ENCODE results near the gene ZER1. TPM values are rescaled to one million over a fixed set of nuclear protein-coding genes. Genes with fewer than 3 reads are reported as not detected.

Gene ZER1
- total RNA-seq, 1 donor from 2014 or later, result 26.8 TPM

DNA sequence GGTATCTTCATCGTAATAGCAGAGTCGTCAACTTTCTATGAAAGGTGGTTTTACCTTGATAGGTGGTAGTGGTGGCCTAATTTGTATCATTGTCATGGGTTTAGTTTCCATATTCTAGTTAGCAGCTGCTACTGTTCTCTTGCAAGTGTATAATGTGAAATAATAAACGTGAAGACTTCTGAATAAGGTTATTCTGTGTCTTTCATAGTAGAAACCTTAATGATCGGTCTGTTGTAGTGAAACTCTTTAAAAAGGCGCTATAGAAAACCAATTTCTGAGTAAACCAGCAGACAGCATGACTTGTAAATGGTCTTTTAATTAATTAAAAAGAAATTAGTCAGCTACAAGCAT lies 81.1 kb downstream of the ZER1 start:
- no peak for DNase-seq

DNA sequence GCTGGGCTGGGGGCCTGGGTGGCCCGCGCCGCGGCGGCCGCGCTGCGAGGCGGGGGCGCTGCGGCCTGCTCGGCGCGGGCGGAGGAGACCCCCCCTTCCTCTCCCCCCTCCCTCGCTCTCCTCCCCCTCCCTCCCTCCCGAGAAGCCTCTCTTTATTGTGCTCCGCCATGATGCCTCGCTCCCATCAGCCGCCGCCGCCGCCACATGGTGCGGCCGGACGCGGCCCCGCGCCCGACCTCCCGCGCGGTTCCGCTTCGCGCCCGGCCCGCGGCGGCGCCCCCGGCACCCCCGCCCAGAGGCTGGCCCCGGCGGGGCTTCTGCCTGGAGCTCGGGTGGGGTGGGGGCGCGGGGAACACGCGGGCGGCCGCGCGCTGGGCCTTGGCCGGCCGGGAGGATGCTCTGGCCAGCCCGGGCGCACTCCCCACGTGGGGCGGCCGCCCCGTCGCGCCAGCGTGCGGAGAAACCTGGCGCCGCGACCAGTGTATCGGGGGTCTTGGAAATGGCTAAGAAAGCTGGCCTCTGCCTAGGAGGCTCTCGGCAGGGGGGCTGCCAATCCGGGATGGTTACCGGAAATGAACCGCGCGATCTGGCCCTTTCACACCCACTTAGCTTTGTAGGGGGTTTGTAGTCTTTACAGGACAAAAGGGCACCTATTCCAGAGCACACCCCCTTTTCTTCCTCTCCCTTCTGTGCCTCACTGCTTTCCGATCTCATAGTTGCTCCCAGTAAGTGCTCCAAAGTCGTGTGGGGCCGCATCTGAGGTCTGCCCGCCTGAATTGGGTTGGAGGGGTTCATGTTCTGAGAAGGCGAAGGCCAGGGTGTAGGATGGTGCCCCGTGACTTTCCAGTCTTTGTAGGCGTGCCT lies 81.7 kb downstream of the ZER1 start:
- peak; percentile 43 for DNase-seq

DNA sequence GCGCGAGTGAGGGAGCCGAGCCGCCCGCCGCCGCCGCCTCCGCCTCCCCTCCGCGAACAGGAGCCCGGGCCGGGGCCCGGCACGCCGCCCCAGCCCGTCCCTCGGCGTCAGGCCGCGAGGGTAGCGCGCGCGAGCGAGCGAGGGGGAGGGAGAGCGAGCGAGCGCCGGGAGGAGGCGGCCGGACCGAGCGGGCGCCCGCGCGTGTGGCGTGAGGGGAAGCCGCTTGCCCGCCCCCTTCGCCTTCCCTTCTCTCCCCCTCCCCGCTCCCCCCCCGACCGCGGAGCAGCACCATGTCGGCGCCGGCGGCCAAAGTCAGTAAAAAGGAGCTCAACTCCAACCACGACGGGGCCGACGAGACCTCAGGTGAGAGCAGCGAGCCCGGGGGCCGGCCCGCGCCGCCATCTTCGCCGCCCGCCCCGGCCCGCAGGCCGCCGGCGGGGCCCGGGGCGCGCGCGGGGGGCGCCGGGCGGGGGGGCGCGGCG lies 82.4 kb downstream of the ZER1 start:
- DNase-seq, result peak; percentile 63

DNA sequence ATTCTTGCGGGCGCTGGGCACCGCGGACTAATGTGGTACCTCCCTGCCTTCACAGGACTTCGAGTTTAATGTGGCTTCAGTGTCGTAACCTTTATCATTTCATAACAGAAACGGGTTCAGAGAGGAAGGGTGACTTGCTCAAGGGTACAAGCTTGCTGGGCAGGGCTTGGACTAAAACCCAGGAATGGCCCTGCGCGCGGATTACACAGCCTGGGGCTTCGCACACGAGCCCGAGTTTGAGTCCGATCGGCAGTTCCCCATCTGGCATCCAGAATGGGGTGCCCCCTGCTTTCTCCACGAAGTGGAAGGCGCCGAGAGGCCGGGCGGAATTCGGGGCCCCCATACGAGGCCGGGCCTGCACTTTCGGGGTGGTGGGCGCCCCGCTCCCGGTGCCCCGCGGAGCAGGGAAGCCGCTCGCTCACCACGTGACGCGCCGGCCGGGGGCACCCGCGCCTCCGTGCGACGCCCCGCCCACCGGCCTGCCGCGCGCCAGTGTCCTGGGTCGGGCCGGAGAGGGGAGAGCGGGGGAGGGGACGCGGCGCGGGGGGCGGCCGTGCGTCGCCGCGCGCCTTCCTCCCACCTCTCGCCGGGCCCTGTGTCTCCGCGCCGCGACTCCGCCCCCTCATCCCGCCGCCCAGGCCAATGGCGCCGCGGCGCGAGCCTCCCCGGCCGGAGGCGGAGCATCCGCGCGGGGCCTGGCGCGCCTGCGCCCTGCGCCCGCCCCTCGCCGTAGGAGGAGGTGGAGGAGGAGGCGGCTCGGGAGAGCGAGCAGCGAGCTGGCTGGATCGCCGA lies 83.0 kb downstream of the ZER1 start, which contains the start of gene SET:
Gene SET, plus strand, starts transcription at position 722 of the 792 bp plus-strand sequence. CDS start 361 bp downstream, outside the sequence.
- peak; percentile 92 for DNase-seq

DNA sequence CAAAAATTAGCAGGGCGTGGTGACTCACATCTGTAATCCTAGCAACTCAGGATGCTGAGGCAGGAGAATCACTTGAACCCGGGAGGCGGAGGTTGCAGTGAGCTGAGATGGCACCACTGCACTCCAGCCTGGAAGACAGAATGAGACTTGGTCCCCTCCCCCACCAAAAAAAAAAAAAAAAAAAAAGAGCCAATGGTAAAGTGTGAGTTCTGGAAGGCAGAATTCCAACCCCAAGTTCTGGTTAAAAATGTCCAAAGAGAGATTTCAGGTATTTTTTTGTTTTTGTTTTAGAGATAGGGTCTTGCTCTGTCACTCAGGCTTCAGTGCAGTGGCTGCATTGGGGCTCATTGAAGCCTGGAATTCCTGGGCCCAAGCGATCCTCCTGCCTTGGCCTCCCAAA lies 84.3 kb downstream of the ZER1 start:
- DNase-seq, result no peak

DNA sequence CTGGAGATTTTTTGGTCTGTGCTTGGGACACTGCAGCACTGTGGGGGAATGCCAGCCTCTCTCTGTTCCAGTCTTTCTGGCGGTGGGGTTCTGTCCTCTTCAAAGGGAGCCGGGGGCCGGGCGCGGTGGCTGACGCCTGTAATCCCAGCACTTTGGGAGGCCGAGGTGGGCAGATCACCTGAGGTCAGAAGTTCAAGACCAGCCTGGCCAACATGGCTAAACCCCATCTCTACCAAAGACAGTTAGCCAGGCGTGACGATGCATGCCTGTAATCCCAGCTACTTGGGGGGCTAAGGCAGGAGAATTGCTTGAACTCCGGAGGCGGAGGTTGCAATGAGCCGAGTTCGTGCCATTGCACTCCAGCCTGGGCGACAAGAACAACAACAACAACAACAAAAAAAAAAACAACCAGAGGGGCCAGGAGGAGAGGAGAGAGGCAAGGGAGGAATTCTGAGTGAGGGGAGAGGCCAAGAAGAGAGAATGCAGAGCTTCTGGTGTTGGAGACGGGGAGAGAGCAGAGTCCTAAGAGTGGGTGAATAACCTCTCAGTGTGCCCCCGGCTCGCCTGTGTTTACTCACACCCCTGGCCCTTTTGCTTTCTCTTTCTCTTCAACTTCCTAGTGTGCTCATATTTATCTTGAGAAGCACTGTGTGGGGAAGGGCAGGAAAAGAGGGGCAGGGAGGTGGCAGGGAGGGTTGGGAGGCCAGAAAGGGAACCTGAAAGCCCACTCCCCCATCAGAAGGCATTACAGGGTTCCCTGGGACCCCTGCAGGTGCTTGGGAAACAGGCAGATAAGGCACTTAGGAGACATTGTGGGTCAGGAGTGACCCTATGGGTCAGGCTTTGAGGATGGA lies 85.9 kb downstream of the ZER1 start:
- no peak for DNase-seq

DNA sequence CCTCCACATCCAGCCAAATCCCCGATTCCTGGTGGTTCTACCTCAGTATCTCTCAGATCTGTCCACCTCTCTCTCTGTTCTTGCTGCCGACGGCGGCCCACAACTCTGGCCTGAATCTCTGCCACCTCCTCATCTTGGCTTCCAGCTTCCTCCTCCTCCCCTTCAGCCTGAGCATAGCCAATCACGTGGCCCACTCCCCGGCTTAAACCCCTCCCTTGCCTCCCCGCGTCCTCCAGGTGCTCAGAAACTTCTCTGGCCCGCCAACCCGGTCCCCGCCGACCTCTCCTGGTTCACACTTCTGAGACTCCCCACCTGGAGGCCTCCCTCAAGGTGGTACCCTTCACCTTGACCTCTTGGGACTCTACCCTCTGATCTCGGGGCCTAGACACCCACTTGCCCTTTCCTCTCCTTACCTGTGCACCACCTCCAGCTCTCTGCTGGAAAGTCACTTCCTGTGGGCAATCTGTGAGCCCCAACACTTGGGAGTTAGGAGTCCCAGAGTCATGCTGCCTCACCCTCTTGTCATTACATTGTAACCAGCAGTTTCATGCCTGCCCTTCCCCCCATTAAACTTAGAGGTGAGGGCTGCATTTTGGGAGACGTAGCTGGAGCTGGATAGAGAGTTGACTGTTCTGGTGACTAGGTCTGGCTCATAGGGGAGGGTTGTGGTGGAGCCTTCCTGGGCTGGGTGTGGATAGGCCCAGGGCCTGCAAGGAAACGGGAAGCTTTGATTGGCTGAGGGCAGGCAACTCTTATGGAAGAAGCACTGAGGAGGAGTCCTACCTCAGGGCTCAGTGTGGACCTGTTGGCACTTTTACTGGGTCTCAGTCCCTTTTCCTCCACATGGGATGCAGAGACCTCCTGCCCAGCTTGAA lies 87.2 kb downstream of the ZER1 start:
- DNase-seq, result no peak

DNA sequence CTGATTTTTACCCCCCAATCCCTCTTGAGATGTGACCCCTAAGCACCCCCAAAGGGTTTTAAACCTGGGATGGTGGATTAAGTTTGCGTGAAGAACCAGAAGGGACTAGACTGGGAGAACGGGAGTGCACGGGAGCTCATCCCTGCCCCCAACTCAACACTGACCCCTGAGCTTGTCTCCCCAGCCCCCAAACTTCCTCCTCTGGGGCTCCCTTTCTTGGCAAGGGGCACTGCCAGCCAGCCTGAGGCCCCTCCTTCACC lies 87.7 kb downstream of the ZER1 start:
- DNase-seq, result no peak

DNA sequence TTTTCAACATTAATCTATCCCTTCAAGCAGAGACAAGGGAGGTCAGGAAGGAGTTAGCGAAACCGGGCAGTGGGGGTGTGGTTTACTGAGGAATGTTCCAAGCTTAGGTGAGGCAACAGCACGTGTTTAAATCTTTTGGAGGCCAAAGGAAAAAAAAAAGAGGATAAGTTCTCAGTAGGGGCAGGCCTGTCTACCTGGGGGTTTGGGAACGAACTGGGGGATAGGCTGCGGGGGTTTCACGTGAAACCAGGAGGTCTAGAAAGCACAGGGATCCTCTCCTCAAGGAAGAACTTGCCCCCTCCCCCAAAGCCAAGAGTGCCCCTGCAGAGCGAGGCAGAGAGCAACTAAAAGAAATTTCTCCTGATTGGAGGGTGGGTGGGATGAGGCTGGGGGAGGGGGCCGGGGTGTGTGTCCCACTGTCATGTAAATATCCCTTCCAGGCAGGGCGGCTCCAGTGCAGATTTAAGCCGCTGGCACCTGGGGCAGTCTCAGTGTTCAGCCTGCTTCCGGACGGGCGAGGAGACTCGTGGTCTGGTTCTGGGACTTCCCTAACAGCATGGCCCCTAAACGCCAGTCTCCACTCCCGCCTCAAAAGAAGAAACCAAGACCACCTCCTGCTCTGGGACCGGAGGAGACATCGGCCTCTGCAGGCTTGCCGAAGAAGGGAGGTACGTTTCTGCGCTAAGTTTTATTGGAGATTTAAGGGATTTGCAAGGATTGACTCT lies 88.2 kb downstream of the ZER1 start:
- no peak for DNase-seq

Small RNA genes lying within 50 kb of the gene (small RNA-seq; reads per million reads assigned to genes)
- gene RF00017 (not detected), gene RN7SL560P (not detected)

Other genes with a start within 250 kb of the ZER1 start
- gene SPTAN1, start 219.3 kb downstream of the ZER1 start, total RNA-seq, result 914 TPM
- gene DYNC2I2, start 115.1 kb downstream of the ZER1 start, total RNA-seq, result 32.0 TPM
- gene SET, start 82.7 kb downstream of the ZER1 start, total RNA-seq, result 849 TPM
- gene PKN3, start 69.4 kb downstream of the ZER1 start, total RNA-seq, result 0.31 TPM
- 0.94 TPM for gene ZDHHC12, start 47.8 kb downstream of the ZER1 start, total RNA-seq
- gene TBC1D13, start 15.3 kb upstream of the ZER1 start, total RNA-seq, result 7.5 TPM
- 21.1 TPM for gene ENDOG, start 46.6 kb upstream of the ZER1 start, total RNA-seq
- 14.2 TPM for gene SPOUT1, start 57.9 kb upstream of the ZER1 start, total RNA-seq
- 9.0 TPM for gene KYAT1, start 110.0 kb upstream of the ZER1 start, total RNA-seq
- gene LRRC8A, start 110.2 kb upstream of the ZER1 start, total RNA-seq, result 20.4 TPM
- 1.1 TPM for gene PHYHD1, start 149.1 kb upstream of the ZER1 start, total RNA-seq
- 14.7 TPM for gene DOLK, start 175.7 kb upstream of the ZER1 start, total RNA-seq
- gene NUP188, start 175.8 kb upstream of the ZER1 start, total RNA-seq, result 17.8 TPM